Keratinocyte (primary cell): ENCODE measurements around the gene PHLPP1. TPM values are rescaled to one million over a fixed set of nuclear protein-coding genes. Genes with fewer than 3 reads are reported as not detected.

Experiments used
- DNase-seq: peaks from one replicate; pipeline ENCODE4 v3.0.0-alpha.2; 2011; ENCODE audit warnings: low read depth, missing footprints, low spot score
- FAIRE-seq: peaks from 2 replicates; lab custom pipeline; 2011; peaks lifted over from hg19 to GRCh38; lab: Jason Lieb, UNC
- H2AFZ ChIP-seq: 2 replicates; pipeline ENCODE4 v1.6.0; 2012; ENCODE audit warnings: low read length, control low read depth, inconsistent platforms; ENCODE audit not compliant: control insufficient read depth
- H3K27ac ChIP-seq: 2 replicates; pipeline ENCODE4 v1.5.1; 2011; ENCODE audit warnings: low read length; ENCODE audit not compliant: control insufficient read depth, insufficient read depth
- H3K27me3 ChIP-seq: 3 replicates; pipeline ENCODE4 v1.6.0; 2011; ENCODE audit warnings: low read length; ENCODE audit not compliant: control insufficient read depth, insufficient read depth; ENCODE audit errors: extremely low read depth
- H3K36me3 ChIP-seq, 2 experiments: 2 replicates in 1 of 2; 3 replicates in 1 of 2; pipeline ENCODE4 v1.5.1; 2011; ENCODE audit warnings: low read length in 2 of 2, mild to moderate bottlenecking in 1 of 2; ENCODE audit not compliant: control insufficient read depth in 2 of 2, insufficient read depth in 2 of 2; ENCODE audit errors: extremely low read depth in 1 of 2
- H3K4me1 ChIP-seq: 3 replicates; pipeline ENCODE4 v1.5.1; 2011; ENCODE audit warnings: low read length; ENCODE audit not compliant: control insufficient read depth, insufficient read depth; ENCODE audit errors: extremely low read depth
- H3K4me2 ChIP-seq: 3 replicates; pipeline ENCODE4 v1.6.0; 2011; ENCODE audit warnings: low read depth, low read length; ENCODE audit not compliant: control insufficient read depth, insufficient read depth; ENCODE audit errors: extremely low read depth
- H3K4me3 ChIP-seq, 3 experiments: fragments of 200-600 bp in 1 of 3; sonication (generic) in 1 of 3; 2 replicates in 2 of 3; 3 replicates in 1 of 3; pipeline ENCODE4 v1.5.1; 2011 to 2016; ENCODE audit warnings: low read length in 3 of 3, mild to moderate bottlenecking in 3 of 3, control low read depth in 2 of 3, inconsistent platforms in 1 of 3, low read depth in 1 of 3, mixed read lengths in 1 of 3, mixed run types in 1 of 3, moderate library complexity in 1 of 3; ENCODE audit not compliant: control insufficient read depth in 2 of 3, insufficient read depth in 2 of 3; ENCODE audit errors: extremely low read depth in 1 of 3
- H3K79me2 ChIP-seq: 2 replicates; pipeline ENCODE4 v1.6.0; 2012; ENCODE audit warnings: low read length; ENCODE audit not compliant: control insufficient read depth, insufficient read depth
- H3K9ac ChIP-seq: 3 replicates; pipeline ENCODE4 v1.6.0; 2011; ENCODE audit warnings: low read length; ENCODE audit not compliant: control insufficient read depth, insufficient read depth; ENCODE audit errors: extremely low read depth
- H3K9me1 ChIP-seq: 3 replicates; pipeline ENCODE4 v1.6.0; 2011; ENCODE audit warnings: low read length; ENCODE audit not compliant: control insufficient read depth, insufficient read depth; ENCODE audit errors: extremely low read depth
- H3K9me3 ChIP-seq: 2 replicates; pipeline ENCODE4 v1.5.1; 2012; ENCODE audit warnings: low read depth, low read length; ENCODE audit not compliant: control insufficient read depth
- H4K20me1 ChIP-seq: 3 replicates; pipeline ENCODE4 v1.6.0; 2011; ENCODE audit warnings: low read length; ENCODE audit not compliant: control insufficient read depth, insufficient read depth; ENCODE audit errors: extremely low read depth
- CTCF ChIP-seq, 3 experiments: IDR thresholded peaks in 1 of 3; conservative IDR thresholded peaks in 1 of 3; optimal IDR thresholded peaks in 1 of 3; 2 replicates in 2 of 3; 3 replicates in 1 of 3; pipeline versions ENCODE3 to v1.5.1; 2011; ENCODE audit warnings: low read length in 3 of 3, mild to moderate bottlenecking in 3 of 3, moderate library complexity in 2 of 3, control low read depth in 1 of 3, inconsistent platforms in 1 of 3; ENCODE audit not compliant: insufficient read depth in 2 of 3; ENCODE audit errors: extremely low read depth in 1 of 3
- EZH2 ChIP-seq: IDR thresholded peaks from one replicate; pipeline ENCODE4 v1.6.1; 2012; ENCODE audit warnings: inconsistent platforms, mild to moderate bottlenecking, low read length, moderate library complexity
- dilution Hi-C: fragments of 300-500 bp; cut with MboI; formaldehyde crosslinking; loops from one replicate; pipeline ENCODE4 v1.7.0; 2020; ENCODE audit warnings: low sequenced_read_pairs; ENCODE audit not compliant: extremely low pct_ligation_motif_present
- polyA plus RNA-seq, 5 experiments: library from polyadenylated mRNA; depleted of rRNA in 3 of 5; stranded (reverse) in 3 of 5; stranded (forward) in 1 of 5; unstranded in 1 of 5; fragments of >200 nt; gene quantifications; 1 replicate in 1 of 5; 2 replicates in 3 of 5; 3 replicates in 1 of 5; pipeline versions ENCODE4 v1.2.1 to v1.2.3, GENCODE V29; 2011 to 2012; ENCODE audit warnings: missing spikeins in 2 of 5, low read depth in 1 of 5, low replicate concordance in 1 of 5

PHLPP1 gene
- polyA plus RNA-seq, 1 donor (not counting 4 experiments of a cell fraction or from before 2014, with no cell fraction given) = 8.4 TPM

GRCh38 chr18:62953663-62954062 lies 238.3 kb downstream of the PHLPP1 start:
- Histone ChIP-seq H3K79me2 (no peaks in the 10 kb centered on the region), H3K36me3 (peaks cover 0 to 3% of the 10 kb centered on the region in 2 experiments), H3K4me1 (no peaks in the 10 kb centered on the region), H3K4me2 (no peak overlapping the region), H2AFZ (no peak overlapping the region), H3K9ac (no peak overlapping the region), H3K27ac (no peak overlapping the region), H3K4me3 (no peak overlapping the region), H4K20me1 (no peaks in the 10 kb centered on the region), H3K9me1 (no peaks in the 10 kb centered on the region), H3K27me3 (no peaks in the 10 kb centered on the region), H3K9me3 (no peaks in the 10 kb centered on the region)
- TF ChIP-seq EZH2 (no peak), CTCF (optimal IDR thresholded peaks at IDR 0.05 in 1 of 3, IDR thresholded peaks at IDR 0.05 in 1 of 3, conservative IDR thresholded peaks at IDR 0.05 in 1 of 3; ENCODE audit: extremely low read depth in 1 of 3, insufficient read depth in 2 of 3, low read length in 3 of 3) (no peak)
- DNase-seq (no peak), FAIRE-seq (no peak)
- dilution Hi-C loops = no loop called here

- no peaks in the 10 kb centered on the region for H4K20me1 ChIP-seq
- H3K79me2 ChIP-seq = no peaks in the 10 kb centered on the region
- no peak overlapping the region for H3K4me3 ChIP-seq
- no peaks in the 10 kb centered on the region for H3K9me3 ChIP-seq
- DNase-seq = no peak
- H3K27me3 ChIP-seq = no peaks in the 10 kb centered on the region
- no peak overlapping the region for H2AFZ ChIP-seq
- no peaks in the 10 kb centered on the region for H3K9me1 ChIP-seq
- H3K4me2 ChIP-seq = no peak overlapping the region
- no peak for FAIRE-seq
- no peak for TF ChIP-seq EZH2
- no peak for TF ChIP-seq CTCF (optimal IDR thresholded peaks at IDR 0.05 in 1 of 3, IDR thresholded peaks at IDR 0.05 in 1 of 3, conservative IDR thresholded peaks at IDR 0.05 in 1 of 3; ENCODE audit: extremely low read depth in 1 of 3, insufficient read depth in 2 of 3, low read length in 3 of 3)
- H3K36me3 ChIP-seq = peaks cover 0 to 3% of the 10 kb centered on the region in 2 experiments
- H3K4me1 ChIP-seq = no peaks in the 10 kb centered on the region
- no peak overlapping the region for H3K27ac ChIP-seq
- dilution Hi-C loops = no loop called here
- H3K9ac ChIP-seq = no peak overlapping the region
Measured at GRCh38 chr18:62954366-62954765, 239.0 kb downstream of the PHLPP1 start.
